ENCODE data around the gene TSSC4. TPM values are rescaled to one million over a fixed set of nuclear protein-coding genes. Genes with fewer than 3 reads are reported as not detected.

TSSC4 gene
- total RNA-seq, 2 experiments from 2014 or later = 33.8 to 40.2 TPM

GRCh38 chr11:2411446-2412305, 11.1 kb downstream of the TSSC4 start:
- Mint-ChIP-seq H3K27ac (no peak overlapping the region), H3K4me3 (no peak overlapping the region), H3K9me3 (no peaks in the 10 kb centered on the region), H3K36me3 (no peaks in the 10 kb centered on the region), H3K4me1 (ENCODE audit: low read depth) (no peaks in the 10 kb centered on the region), H3K27me3 (no peaks in the 10 kb centered on the region)
- no peak for DNase-seq
- ChIA-PET CTCF (interaction anchor here (2.6 kb wide), 1 partner anchor 9 kb away, joined by 12 read pairs; no protein-coding TSS in a partner anchor), POLR2A (no interaction called here)
- intact Hi-C loops (cut with micrococcal nuclease) = no loop called here

GRCh38 chr11:2412323-2412722, 11.8 kb downstream of the TSSC4 start:
- Mint-ChIP-seq H3K9me3 (no peaks in the 10 kb centered on the region), H3K4me3 (no peak overlapping the region), H3K27ac (no peak overlapping the region), H3K4me1 (ENCODE audit: low read depth) (no peaks in the 10 kb centered on the region), H3K36me3 (no peaks in the 10 kb centered on the region), H3K27me3 (no peaks in the 10 kb centered on the region)
- POLR2A ChIA-PET = no interaction called here
- no peak for DNase-seq
- CTCF ChIA-PET = interaction anchor here (2.6 kb wide), 1 partner anchor 8 kb away, joined by 12 read pairs; no protein-coding TSS in a partner anchor
- intact Hi-C loops (cut with micrococcal nuclease) = no loop called here

- H3K27ac Mint-ChIP-seq = no peak overlapping the region
- H3K9me3 Mint-ChIP-seq = no peaks in the 10 kb centered on the region
- H3K4me1 Mint-ChIP-seq (ENCODE audit: low read depth) = no peaks in the 10 kb centered on the region
- no peaks in the 10 kb centered on the region for H3K36me3 Mint-ChIP-seq
- no peaks in the 10 kb centered on the region for H3K27me3 Mint-ChIP-seq
- DNase-seq = no peak
- POLR2A ChIA-PET = no interaction called here
- intact Hi-C loops (cut with micrococcal nuclease) = no loop called here
- no peak overlapping the region for H3K4me3 Mint-ChIP-seq
- CTCF ChIA-PET = interaction anchor here (0.7 kb wide), 1 partner anchor 228 kb away, joined by 3 read pairs; no protein-coding TSS in a partner anchor
Observed at GRCh38 chr11:2413742-2414579, 13.4 kb downstream of the TSSC4 start.

- no peaks in the 10 kb centered on the region for H3K27me3 Mint-ChIP-seq
- no peaks in the 10 kb centered on the region for H3K9me3 Mint-ChIP-seq
- CTCF ChIA-PET = interaction anchor here (9.1 kb wide), 1 partner anchor 110 kb away, joined by 340 read pairs; the partner anchor contains the start of genes C11orf21 and TSPAN32
- no peak for DNase-seq
- POLR2A ChIA-PET = no interaction called here
- intact Hi-C loops (cut with micrococcal nuclease) = no loop called here
- no peak overlapping the region for H3K4me3 Mint-ChIP-seq
- no peak overlapping the region for H3K27ac Mint-ChIP-seq
- H3K4me1 Mint-ChIP-seq (ENCODE audit: low read depth) = no peaks in the 10 kb centered on the region
- H3K36me3 Mint-ChIP-seq = no peaks in the 10 kb centered on the region
Observed at GRCh38 chr11:2414616-2415015, 14.1 kb downstream of the TSSC4 start.

GRCh38 chr11:2415171-2415570, 14.6 kb downstream of the TSSC4 start:
- Mint-ChIP-seq H3K27me3 (no peaks in the 10 kb centered on the region), H3K4me3 (no peak overlapping the region), H3K27ac (no peak overlapping the region), H3K36me3 (no peaks in the 10 kb centered on the region), H3K9me3 (no peaks in the 10 kb centered on the region), H3K4me1 (ENCODE audit: low read depth) (peaks cover 2% of the 10 kb centered on the region)
- no peak for DNase-seq
- intact Hi-C loops (cut with micrococcal nuclease) = no loop called here
- ChIA-PET CTCF (interaction anchor here (0.7 to 9.1 kb wide), 2 partner anchors 14 to 111 kb away, joined by 3 to 340 read pairs; partner anchors contain the start of genes C11orf21, TSPAN32 and TSSC4), POLR2A (no interaction called here)

- POLR2A ChIA-PET = no interaction called here
- CTCF ChIA-PET = interaction anchor here (0.7 to 9.1 kb wide), 2 partner anchors 15 to 111 kb away, joined by 3 to 340 read pairs; partner anchors contain the start of genes C11orf21, TSPAN32 and TSSC4
Observed at GRCh38 chr11:2415601-2416380, 15.2 kb downstream of the TSSC4 start.

GRCh38 chr11:2416765-2417164, 16.2 kb downstream of the TSSC4 start:
- DNase-seq = no peak
- Mint-ChIP-seq H3K27ac (no peak overlapping the region), H3K4me1 (ENCODE audit: low read depth) (peaks cover 2% of the 10 kb centered on the region), H3K27me3 (no peaks in the 10 kb centered on the region), H3K4me3 (no peak overlapping the region), H3K9me3 (no peaks in the 10 kb centered on the region), H3K36me3 (no peaks in the 10 kb centered on the region)
- intact Hi-C loops (cut with micrococcal nuclease) = no loop called here
- ChIA-PET POLR2A (no interaction called here), CTCF (interaction anchor here (1.2 to 9.1 kb wide), 2 partner anchors 107 to 112 kb away, joined by 4 to 340 read pairs; partner anchors contain the start of genes C11orf21 and TSPAN32)

More at GRCh38 chr11:2415601-2416380, 15.2 kb downstream of the TSSC4 start:
- intact Hi-C loops (cut with micrococcal nuclease) = no loop called here
- Mint-ChIP-seq H3K36me3 (no peaks in the 10 kb centered on the region), H3K4me3 (no peak overlapping the region), H3K4me1 (ENCODE audit: low read depth) (peaks cover 2% of the 10 kb centered on the region), H3K9me3 (no peaks in the 10 kb centered on the region), H3K27ac (no peak overlapping the region), H3K27me3 (no peaks in the 10 kb centered on the region)
- DNase-seq = no peak

GRCh38 chr11:2417856-2418692, 17.5 kb downstream of the TSSC4 start:
- H3K27me3 Mint-ChIP-seq = no peaks in the 10 kb centered on the region
- intact Hi-C loops (cut with micrococcal nuclease) = no loop called here
- no peaks in the 10 kb centered on the region for H3K9me3 Mint-ChIP-seq
- ChIA-PET CTCF (interaction anchor here (0.7 to 9.1 kb wide), 8 partner anchors 9 to 220 kb away, joined by 3 to 340 read pairs (median 8); partner anchors contain the start of genes C11orf21 and TSPAN32), POLR2A (no interaction called here)
- H3K36me3 Mint-ChIP-seq = no peaks in the 10 kb centered on the region
- no peak overlapping the region for H3K27ac Mint-ChIP-seq
- no peak overlapping the region for H3K4me3 Mint-ChIP-seq
- no peak for DNase-seq
- peaks cover 2% of the 10 kb centered on the region for H3K4me1 Mint-ChIP-seq (ENCODE audit: low read depth)

- ChIA-PET CTCF (interaction anchor here (0.7 to 9.1 kb wide), 22 partner anchors 9 to 672 kb away, joined by 3 to 340 read pairs (median 6); partner anchors contain the start of genes C11orf21, CD81, TSPAN32 and TSSC4), POLR2A (interaction anchor here (0.6 kb wide), 1 partner anchor 255 kb away, joined by 3 read pairs; no protein-coding TSS in a partner anchor)
- intact Hi-C loops (cut with micrococcal nuclease) = loop anchor here (1.0 kb wide), 1 partner anchor 114 kb away; no protein-coding TSS in a partner anchor
- no peak overlapping the region for H3K4me3 Mint-ChIP-seq
- H3K27ac Mint-ChIP-seq = no peak overlapping the region
- H3K9me3 Mint-ChIP-seq = no peaks in the 10 kb centered on the region
- H3K36me3 Mint-ChIP-seq = no peaks in the 10 kb centered on the region
- H3K27me3 Mint-ChIP-seq = no peaks in the 10 kb centered on the region
- DNase-seq = no peak
- H3K4me1 Mint-ChIP-seq (ENCODE audit: low read depth) = peaks cover 2% of the 10 kb centered on the region
Observed at GRCh38 chr11:2418693-2419360, 18.3 kb downstream of the TSSC4 start.

Data from activated CD4-positive, alpha-beta memory T cell treated with anti-CD3 and anti-CD28 coated beads for 36 hours (primary cell).